ENCODE data around the gene ARMC7. TPM values are rescaled to one million over a fixed set of nuclear protein-coding genes. Genes with fewer than 3 reads are reported as not detected.
A peak's percentile ranks its signal among the peaks of the same experiment; 100 is the strongest.
"Not testable (repeated sequence)": the region's sequence is repeated elsewhere in the genome, so short reads cannot be mapped to it uniquely, and the experiment has no call there.

Gene ARMC7
- total RNA-seq, 2 experiments from 2014 or later = 16.1 to 17.0 TPM

- H3K4me3 Mint-ChIP-seq = no peak overlapping the region
- DNase-seq (no peak), ATAC-seq (no peak)
- ChIA-PET CTCF (interaction anchor here (0.6 to 1.8 kb wide), 8 partner anchors 12 to 196 kb away, joined by 3 to 12 read pairs (median 4); partner anchors contain the start of gene NT5C), POLR2A (interaction anchor here (0.8 to 1.1 kb wide), 2 partner anchors 9 to 38 kb away, joined by 3 to 7 read pairs; partner anchors contain the start of gene JPT1)
- peak overlapping the region; percentile 33 for H3K27ac Mint-ChIP-seq
- peaks cover 75% of the 10 kb centered on the region for H3K36me3 Mint-ChIP-seq (ENCODE audit: low read depth)
- H3K9me3 Mint-ChIP-seq (ENCODE audit: insufficient read depth) = no peaks in the 10 kb centered on the region
- H3K4me1 Mint-ChIP-seq (ENCODE audit: low read depth) = peaks cover 37% of the 10 kb centered on the region
- no peaks in the 10 kb centered on the region for H3K27me3 Mint-ChIP-seq (ENCODE audit: low read depth)
These were observed 35.2 kb downstream of the ARMC7 start for GRCh38 chr17:75144816-75145512.

GRCh38 chr17:75146592-75146991 lies 36.8 kb downstream of the ARMC7 start:
- H3K9me3 Mint-ChIP-seq (ENCODE audit: insufficient read depth) = no peaks in the 10 kb centered on the region
- no peak overlapping the region for H3K27ac Mint-ChIP-seq
- no peak overlapping the region for H3K4me3 Mint-ChIP-seq
- CTCF ChIA-PET = interaction anchor here (1.5 to 1.7 kb wide), 2 partner anchors 16 to 186 kb away, joined by 3 to 4 read pairs; no protein-coding TSS in a partner anchor
- DNase-seq = no peak
- POLR2A ChIA-PET = interaction anchor here (0.9 kb wide), 1 partner anchor 16 kb away, joined by 4 read pairs; no protein-coding TSS in a partner anchor
- no peaks in the 10 kb centered on the region for H3K27me3 Mint-ChIP-seq (ENCODE audit: low read depth)
- H3K36me3 Mint-ChIP-seq (ENCODE audit: low read depth) = peaks cover 60% of the 10 kb centered on the region
- peaks cover 23% of the 10 kb centered on the region for H3K4me1 Mint-ChIP-seq (ENCODE audit: low read depth)
- ATAC-seq = no peak

- CTCF ChIA-PET = interaction anchor here (0.8 to 1.9 kb wide), 4 partner anchors 17 to 53 kb away, joined by 3 to 12 read pairs (median 6); no protein-coding TSS in a partner anchor
- no peak overlapping the region for H3K4me3 Mint-ChIP-seq
- no peak for ATAC-seq
These were observed 38.2 kb downstream of the ARMC7 start for GRCh38 chr17:75147878-75148546.

GRCh38 chr17:75151930-75152329 lies 42.2 kb downstream of the ARMC7 start:
- CTCF ChIA-PET = interaction anchor here (1.1 to 2.8 kb wide), 3 partner anchors 29 to 49 kb away, joined by 3 to 12 read pairs (median 3); no protein-coding TSS in a partner anchor

More at GRCh38 chr17:75147878-75148546, 38.2 kb downstream of the ARMC7 start:
- Mint-ChIP-seq H3K9me3 (ENCODE audit: insufficient read depth) (no peaks in the 10 kb centered on the region), H3K4me1 (ENCODE audit: low read depth) (peaks cover 29% of the 10 kb centered on the region), H3K27ac (peak overlapping the region; percentile 9), H3K36me3 (ENCODE audit: low read depth) (peaks cover 63% of the 10 kb centered on the region), H3K27me3 (ENCODE audit: low read depth) (no peaks in the 10 kb centered on the region)
- DNase-seq = no peak
- POLR2A ChIA-PET = interaction anchor here (0.6 kb wide), 1 partner anchor 117 kb away, joined by 3 read pairs; no protein-coding TSS in a partner anchor

GRCh38 chr17:75152523-75152921 lies 42.8 kb downstream of the ARMC7 start:
- Mint-ChIP-seq H3K4me1 (ENCODE audit: low read depth) (peaks cover 44% of the 10 kb centered on the region), H3K36me3 (ENCODE audit: low read depth) (peaks cover 38% of the 10 kb centered on the region), H3K27me3 (ENCODE audit: low read depth) (no peaks in the 10 kb centered on the region), H3K9me3 (ENCODE audit: insufficient read depth) (no peaks in the 10 kb centered on the region), H3K4me3 (peak overlapping the region; percentile 96), H3K27ac (peak overlapping the region; percentile 92)
- ATAC-seq = no peak
- ChIA-PET CTCF (interaction anchor here (1.1 kb wide), 1 partner anchor 38 kb away, joined by 3 read pairs; no protein-coding TSS in a partner anchor), POLR2A (no interaction called here)
- DNase-seq = no peak

More at GRCh38 chr17:75151930-75152329, 42.2 kb downstream of the ARMC7 start:
- peak overlapping the region; percentile 92 for H3K27ac Mint-ChIP-seq
- DNase-seq = no peak
- H3K4me3 Mint-ChIP-seq = peak overlapping the region; percentile 96
- peaks cover 41% of the 10 kb centered on the region for H3K36me3 Mint-ChIP-seq (ENCODE audit: low read depth)
- H3K9me3 Mint-ChIP-seq (ENCODE audit: insufficient read depth) = no peaks in the 10 kb centered on the region
- H3K4me1 Mint-ChIP-seq (ENCODE audit: low read depth) = peaks cover 42% of the 10 kb centered on the region
- no peaks in the 10 kb centered on the region for H3K27me3 Mint-ChIP-seq (ENCODE audit: low read depth)
- no peak for ATAC-seq
- POLR2A ChIA-PET = no interaction called here

GRCh38 chr17:75152922-75153779 lies 43.4 kb downstream of the ARMC7 start:
- peaks cover 44% of the 10 kb centered on the region for H3K4me1 Mint-ChIP-seq (ENCODE audit: low read depth)
- POLR2A ChIA-PET = interaction anchor here (0.6 to 1.6 kb wide), 2 partner anchors 12 to 30 kb away, joined by 3 to 5 read pairs; partner anchors contain the start of gene SUMO2
- H3K9me3 Mint-ChIP-seq (ENCODE audit: insufficient read depth) = no peaks in the 10 kb centered on the region
- H3K27me3 Mint-ChIP-seq (ENCODE audit: low read depth) = no peaks in the 10 kb centered on the region
- peak; percentile 45 for DNase-seq
- CTCF ChIA-PET = interaction anchor here (1.1 kb wide), 1 partner anchor 39 kb away, joined by 3 read pairs; no protein-coding TSS in a partner anchor
- peak overlapping the region; percentile 92 for H3K27ac Mint-ChIP-seq
- no peak for ATAC-seq
- peak overlapping the region; percentile 96 for H3K4me3 Mint-ChIP-seq
- peaks cover 31% of the 10 kb centered on the region for H3K36me3 Mint-ChIP-seq (ENCODE audit: low read depth)

GRCh38 chr17:75153780-75154194 lies 44.0 kb downstream of the ARMC7 start:
- Mint-ChIP-seq H3K4me3 (peak overlapping the region; percentile 96), H3K27ac (peak overlapping the region; percentile 92), H3K9me3 (ENCODE audit: insufficient read depth) (no peaks in the 10 kb centered on the region), H3K4me1 (ENCODE audit: low read depth) (peaks cover 37% of the 10 kb centered on the region), H3K27me3 (ENCODE audit: low read depth) (no peaks in the 10 kb centered on the region), H3K36me3 (ENCODE audit: low read depth) (peaks cover 27% of the 10 kb centered on the region)
- ChIA-PET POLR2A (interaction anchor here (0.6 to 1.9 kb wide), 23 partner anchors 8 to 226 kb away, joined by 3 to 15 read pairs (median 5); partner anchors contain the start of genes GGA3, KCTD2, MIF4GD and MRPL58), CTCF (interaction anchor here (1.8 to 1.9 kb wide), 3 partner anchors 18 to 48 kb away, joined by 6 to 12 read pairs (median 8); no protein-coding TSS in a partner anchor)
- peak; percentile 49 for DNase-seq
- ATAC-seq = peak; percentile 7

GRCh38 chr17:75154195-75155106 lies 44.7 kb downstream of the ARMC7 start, which contains the start of gene JPT1:
TSS of gene JPT1 (minus strand) at chr17:75154512. CDS start at chr17:75154397, 115 bp downstream.
- peak within 1 kb of the TSS; percentile 92 for H3K27ac Mint-ChIP-seq
- no peaks in the 10 kb centered on the region for H3K9me3 Mint-ChIP-seq (ENCODE audit: insufficient read depth)
- H3K4me3 Mint-ChIP-seq = peak within 1 kb of the TSS; percentile 96
- POLR2A ChIA-PET = interaction anchor here (0.6 to 1.9 kb wide), 32 partner anchors 9 to 286 kb away, joined by 3 to 15 read pairs (median 4); partner anchors contain the start of genes GGA3, KCTD2, MIF4GD and MRPL58
- CTCF ChIA-PET = interaction anchor here (0.6 to 1.9 kb wide), 10 partner anchors 9 to 258 kb away, joined by 3 to 12 read pairs (median 4); partner anchors contain the start of gene SUMO2
- H3K36me3 Mint-ChIP-seq (ENCODE audit: low read depth) = peaks cover 29% of the 10 kb centered on the region
- DNase-seq (peak; percentile 99), ATAC-seq (peak; percentile 96)
- no peaks in the 10 kb centered on the region for H3K27me3 Mint-ChIP-seq (ENCODE audit: low read depth)
- H3K4me1 Mint-ChIP-seq (ENCODE audit: low read depth) = peaks cover 36% of the 10 kb centered on the region

GRCh38 chr17:75155191-75155601 lies 45.4 kb downstream of the ARMC7 start:
- Mint-ChIP-seq H3K4me3 (peak overlapping the region; percentile 89), H3K36me3 (ENCODE audit: low read depth) (peaks cover 26% of the 10 kb centered on the region), H3K4me1 (ENCODE audit: low read depth) (peaks cover 31% of the 10 kb centered on the region), H3K9me3 (ENCODE audit: insufficient read depth) (no peaks in the 10 kb centered on the region), H3K27ac (peak overlapping the region; percentile 84), H3K27me3 (ENCODE audit: low read depth) (no peaks in the 10 kb centered on the region)
- DNase-seq = no peak
- CTCF ChIA-PET = interaction anchor here (1.0 to 1.9 kb wide), 8 partner anchors 9 to 257 kb away, joined by 3 to 12 read pairs (median 6); partner anchors contain the start of gene SUMO2
- no peak for ATAC-seq
- POLR2A ChIA-PET = interaction anchor here (0.6 to 1.9 kb wide), 25 partner anchors 8 to 285 kb away, joined by 3 to 15 read pairs (median 4); partner anchors contain the start of genes GGA3, MRPL58, MRPS7 and NT5C

- peaks cover 18% of the 10 kb centered on the region for H3K4me1 Mint-ChIP-seq (ENCODE audit: low read depth)
- H3K27ac Mint-ChIP-seq; DNase-seq; ATAC-seq; H3K4me3 Mint-ChIP-seq; H3K9me3 Mint-ChIP-seq (ENCODE audit: insufficient read depth); H3K27me3 Mint-ChIP-seq (ENCODE audit: low read depth); POLR2A ChIA-PET: not testable (repeated sequence)
- CTCF ChIA-PET = interaction anchor here (0.8 to 2.2 kb wide), 2 partner anchors 14 to 43 kb away, joined by 4 to 6 read pairs; no protein-coding TSS in a partner anchor
- H3K36me3 Mint-ChIP-seq (ENCODE audit: low read depth) = peaks cover 18% of the 10 kb centered on the region
These were observed 48.7 kb downstream of the ARMC7 start for GRCh38 chr17:75158480-75158879.

Data from activated CD8-positive, alpha-beta T cell treated with anti-CD3 and anti-CD28 coated beads, Interleukin-2, amount 10 ng/mL, durations not matched to agents 7 days and 5 days (primary cell).